SIG-M5 treated with dmso at 0.1 percent for 504 hours (cell line): ENCODE measurements around the gene CEACAM6.
"Not testable (repeated sequence)": the region's sequence is repeated elsewhere in the genome, so short reads cannot be mapped to it uniquely, and the experiment has no call there.

Experiments used
- DNase-seq: peaks from one replicate; lab custom pipeline; 2025; ENCODE audit not compliant: unreplicated experiment; lab: John Stamatoyannopoulos, UW

Gene CEACAM6

GRCh38 chr19:41755328-41755913 is at the start of gene CEACAM6:
Gene CEACAM6 (plus strand): TSS chr19:41755530. CDS start chr19:41755639, 109 bp downstream.
- no peak for DNase-seq

DNA sequence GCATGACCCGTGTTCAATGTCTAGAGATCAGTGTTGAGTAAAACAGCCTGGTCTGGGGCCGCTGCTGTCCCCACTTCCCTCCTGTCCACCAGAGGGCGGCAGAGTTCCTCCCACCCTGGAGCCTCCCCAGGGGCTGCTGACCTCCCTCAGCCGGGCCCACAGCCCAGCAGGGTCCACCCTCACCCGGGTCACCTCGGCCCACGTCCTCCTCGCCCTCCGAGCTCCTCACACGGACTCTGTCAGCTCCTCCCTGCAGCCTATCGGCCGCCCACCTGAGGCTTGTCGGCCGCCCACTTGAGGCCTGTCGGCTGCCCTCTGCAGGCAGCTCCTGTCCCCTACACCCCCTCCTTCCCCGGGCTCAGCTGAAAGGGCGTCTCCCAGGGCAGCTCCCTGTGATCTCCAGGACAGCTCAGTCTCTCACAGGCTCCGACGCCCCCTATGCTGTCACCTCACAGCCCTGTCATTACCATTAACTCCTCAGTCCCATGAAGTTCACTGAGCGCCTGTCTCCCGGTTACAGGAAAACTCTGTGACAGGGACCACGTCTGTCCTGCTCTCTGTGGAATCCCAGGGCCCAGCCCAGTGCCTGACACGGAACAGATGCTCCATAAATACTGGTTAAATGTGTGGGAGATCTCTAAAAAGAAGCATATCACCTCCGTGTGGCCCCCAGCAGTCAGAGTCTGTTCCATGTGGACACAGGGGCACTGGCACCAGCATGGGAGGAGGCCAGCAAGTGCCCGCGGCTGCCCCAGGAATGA is 48.4 kb upstream of the CEACAM6 start:
- peak; percentile 56 for DNase-seq

GRCh38 chr19:41707502-41707812 is 47.9 kb upstream of the CEACAM6 start:
- DNase-seq = no peak

GRCh38 chr19:41707871-41708371 is 47.4 kb upstream of the CEACAM6 start:
- DNase-seq = no peak

GRCh38 chr19:41708481-41708880 is 46.8 kb upstream of the CEACAM6 start, which contains the start of gene CEACAM5:
Gene CEACAM5 (plus strand): TSS chr19:41708626. CDS start chr19:41708732, 106 bp downstream.
- peak; percentile 3 for DNase-seq

GRCh38 chr19:41709516-41709915 is 45.8 kb upstream of the CEACAM6 start:
- DNase-seq = not testable (repeated sequence)

DNA sequence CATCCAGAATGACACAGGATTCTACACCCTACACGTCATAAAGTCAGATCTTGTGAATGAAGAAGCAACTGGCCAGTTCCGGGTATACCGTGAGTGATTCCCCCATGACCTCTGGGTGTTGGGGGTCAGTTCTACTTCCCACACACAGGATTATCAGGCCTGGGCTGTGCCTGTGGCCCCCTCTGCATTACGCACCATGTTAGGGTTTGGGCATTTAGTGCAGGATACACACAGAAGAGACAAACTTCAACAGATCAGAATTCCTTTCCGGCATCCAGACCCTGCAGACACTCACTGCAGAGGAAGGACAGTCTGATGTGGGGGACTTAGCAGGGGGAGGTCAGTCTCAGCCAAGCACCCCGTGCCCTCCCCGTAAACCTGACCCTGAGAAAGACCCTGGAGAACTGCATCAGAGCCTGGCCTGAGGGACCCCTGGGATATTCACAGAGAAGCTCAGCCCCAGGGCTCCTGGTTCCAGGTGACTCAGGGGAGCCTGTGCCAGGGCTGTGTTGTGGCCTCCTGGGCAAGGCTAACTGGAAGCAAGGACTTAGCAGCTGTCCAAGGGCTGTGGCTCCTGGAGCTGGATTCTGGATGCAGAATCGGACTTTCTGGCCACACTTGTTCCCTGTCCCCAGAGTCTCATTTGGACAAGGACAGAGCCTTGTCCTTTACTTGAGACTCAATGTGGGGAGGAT is 45.2 kb upstream of the CEACAM6 start:
- DNase-seq = no peak

- DNase-seq = no peak
Observed at GRCh38 chr19:41711376-41712261, 43.7 kb upstream of the CEACAM6 start.

- DNase-seq = no peak
Observed at GRCh38 chr19:41714598-41714997, 40.7 kb upstream of the CEACAM6 start.

- DNase-seq = no peak
Observed at GRCh38 chr19:41718761-41719160, 36.6 kb upstream of the CEACAM6 start.

DNA sequence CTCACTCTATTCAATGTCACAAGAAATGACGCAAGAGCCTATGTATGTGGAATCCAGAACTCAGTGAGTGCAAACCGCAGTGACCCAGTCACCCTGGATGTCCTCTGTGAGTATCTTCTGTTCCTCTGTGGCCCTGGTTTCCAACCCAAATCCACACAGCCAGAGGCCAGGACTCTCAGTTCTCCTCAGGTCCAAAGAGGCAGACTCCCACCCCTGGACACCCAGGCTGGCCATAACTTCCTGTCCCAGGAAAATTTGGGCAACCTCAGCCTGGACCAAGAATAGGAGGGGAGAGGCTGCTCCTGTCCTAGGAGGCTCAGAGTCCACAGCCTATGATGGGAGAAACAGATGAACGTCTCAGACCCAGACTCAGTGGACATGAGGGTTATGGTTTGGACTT is 35.2 kb upstream of the CEACAM6 start:
- DNase-seq = no peak

DNA sequence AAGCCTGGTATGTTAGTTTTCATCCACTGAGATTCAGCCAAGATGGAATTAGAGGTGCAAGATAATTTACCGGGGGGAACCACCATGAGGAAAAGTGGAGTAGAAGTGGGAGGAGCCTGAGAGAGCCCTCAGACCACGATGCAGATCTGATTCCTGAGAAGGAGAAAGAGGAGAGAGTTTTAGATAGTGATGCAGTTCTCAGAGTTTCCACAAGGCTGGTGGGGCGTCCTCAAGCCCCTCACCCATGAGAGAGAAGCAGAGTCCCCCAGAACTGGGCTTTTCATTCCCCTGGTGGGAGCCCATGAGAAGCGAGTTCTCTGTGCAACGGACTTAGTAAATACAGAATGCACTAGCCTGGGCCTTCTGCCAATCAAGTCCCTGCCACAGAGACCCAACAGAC is 28.8 kb upstream of the CEACAM6 start:
- DNase-seq = no peak

DNA sequence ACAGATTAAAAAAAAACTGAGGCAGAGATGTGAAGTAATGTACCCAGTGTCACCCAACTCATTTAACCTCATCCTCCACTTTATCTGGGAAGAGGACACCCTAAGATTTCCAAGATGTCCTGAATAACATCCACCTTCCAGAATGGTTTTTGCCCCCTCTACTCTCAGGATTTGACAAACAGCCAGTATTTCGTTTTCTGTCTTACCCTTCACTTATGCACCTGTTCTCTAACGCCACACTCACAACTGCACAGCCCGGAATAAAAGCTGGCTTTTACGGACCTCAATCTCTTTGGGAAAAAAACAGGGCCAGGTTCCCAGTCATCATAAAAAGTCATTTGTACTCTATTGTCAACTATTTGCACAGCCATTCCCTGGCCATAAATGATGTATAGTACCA is 21.2 kb upstream of the CEACAM6 start:
- DNase-seq = no peak

DNA sequence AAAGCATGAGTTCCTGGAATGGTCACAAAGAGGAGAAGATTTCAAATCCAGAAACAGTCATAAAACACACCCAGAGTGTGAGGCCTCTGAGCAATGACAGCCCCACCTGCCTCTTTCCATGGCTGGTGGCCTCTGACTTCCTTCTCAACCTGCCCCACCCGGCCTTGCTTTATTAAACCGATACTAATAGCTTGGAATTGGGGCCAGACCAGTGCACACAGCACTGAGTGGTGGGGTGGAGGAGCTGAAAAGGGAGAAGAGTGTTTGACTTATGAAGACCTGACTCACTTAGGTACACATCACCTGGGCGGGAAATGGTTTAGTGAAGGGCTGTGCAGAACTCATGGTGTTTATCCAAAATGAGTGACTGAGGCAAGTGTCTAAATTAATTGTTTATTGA is 20.7 kb upstream of the CEACAM6 start:
- DNase-seq = peak; percentile 11

DNA sequence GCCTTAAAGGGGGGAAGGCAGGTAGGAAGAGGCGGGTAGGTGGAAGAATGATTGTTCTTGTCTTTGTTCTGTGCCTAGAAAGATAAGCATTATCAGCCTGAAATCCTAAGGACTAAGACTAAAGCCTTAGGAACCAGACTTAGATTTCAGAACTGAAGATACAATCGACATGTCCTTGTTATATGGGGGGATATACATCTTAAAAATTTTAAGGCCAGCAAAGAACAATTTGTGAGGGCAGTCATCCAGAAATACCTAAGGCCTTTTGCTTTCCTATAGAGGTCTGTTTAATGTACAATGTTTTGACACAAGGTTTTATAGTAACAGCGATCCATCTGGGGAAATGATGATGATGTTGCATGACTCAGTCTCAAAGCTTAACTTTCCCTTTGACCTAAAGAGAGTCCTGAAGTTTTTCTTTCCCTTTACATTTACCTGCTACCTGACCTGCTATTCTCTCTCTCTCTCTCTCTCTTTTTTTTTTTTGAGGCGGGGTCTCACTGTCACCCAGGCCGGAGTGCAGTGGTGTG is 20.2 kb upstream of the CEACAM6 start:
- peak; percentile 11 for DNase-seq

DNA sequence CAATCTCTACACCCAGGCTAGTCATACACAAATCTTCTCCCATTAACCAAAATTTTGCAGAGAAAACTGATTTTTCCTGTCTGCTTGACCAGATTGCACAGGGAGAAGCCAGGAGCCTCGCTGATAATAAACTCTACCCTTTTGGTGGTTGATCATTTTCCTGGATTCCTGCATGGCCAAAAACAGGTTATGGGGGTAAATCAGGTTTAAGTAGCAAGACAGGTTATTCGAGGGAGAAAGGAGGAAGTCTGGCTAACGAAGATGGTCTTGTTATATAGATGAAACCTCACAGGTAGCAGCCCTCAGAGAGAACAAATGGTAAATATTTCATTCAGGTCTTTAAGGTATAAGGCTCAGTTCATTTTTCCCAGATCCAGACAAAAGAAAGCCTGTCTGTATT is 16.0 kb upstream of the CEACAM6 start:
- DNase-seq = no peak

DNA sequence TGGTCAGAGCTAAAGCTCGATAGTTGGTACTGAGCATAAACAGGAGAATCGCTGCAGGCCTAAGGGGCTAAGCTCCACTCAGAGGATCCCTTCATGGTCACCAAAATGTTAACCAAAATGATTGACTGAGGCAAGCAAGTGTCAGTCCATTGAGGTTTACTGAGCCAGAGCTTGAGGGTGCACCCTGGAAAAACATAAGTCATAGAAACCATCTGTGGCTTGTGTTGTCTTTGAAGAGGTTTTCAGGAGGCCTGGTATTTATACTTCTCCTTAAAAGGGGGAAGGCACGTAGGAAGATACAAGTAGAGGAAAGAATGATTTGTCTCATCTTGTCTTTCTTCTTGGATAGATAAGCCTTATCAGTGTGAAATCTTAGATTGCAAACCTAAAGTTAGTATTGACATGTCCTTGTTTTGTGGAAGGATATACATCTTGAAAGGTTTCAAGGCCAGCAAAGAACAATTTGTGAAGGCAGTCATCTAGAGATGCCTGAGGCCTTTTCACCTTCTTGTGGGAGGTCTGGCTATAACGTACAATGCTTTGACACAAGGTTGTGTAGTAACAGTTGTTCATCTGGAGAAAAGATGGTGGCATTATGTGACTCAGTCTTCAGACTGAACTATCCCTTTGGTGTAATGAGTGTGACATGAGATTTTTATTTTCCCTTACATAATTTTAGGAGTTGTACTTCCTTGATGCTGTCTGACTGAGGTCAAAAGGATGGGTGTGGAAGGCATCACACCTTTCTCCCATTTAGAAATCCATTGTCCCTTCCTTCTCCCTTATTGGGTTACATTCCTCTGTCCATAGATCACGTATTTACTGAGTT is 14.7 kb upstream of the CEACAM6 start:
- DNase-seq = no peak

- DNase-seq = no peak
Observed at GRCh38 chr19:41741244-41741554, 14.1 kb upstream of the CEACAM6 start.

DNA sequence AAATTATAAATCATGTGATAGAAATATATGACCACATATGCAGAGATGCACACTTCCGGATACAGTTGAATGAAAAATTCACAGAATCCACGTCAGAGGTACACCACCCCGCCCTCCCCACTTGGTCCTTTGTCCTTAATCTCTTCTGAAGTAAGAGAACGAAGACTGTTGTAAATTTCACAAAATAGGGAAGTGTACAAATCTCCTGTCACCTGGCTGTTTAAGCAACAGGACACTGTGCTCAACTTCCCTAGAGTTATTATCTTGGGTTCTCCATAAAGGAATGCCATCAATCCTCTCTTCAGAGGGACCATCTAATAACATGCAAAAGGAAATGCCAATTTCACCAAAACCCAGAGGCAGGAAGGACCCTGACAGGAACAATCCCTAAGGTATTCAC is 10.5 kb upstream of the CEACAM6 start:
- no peak for DNase-seq

DNA sequence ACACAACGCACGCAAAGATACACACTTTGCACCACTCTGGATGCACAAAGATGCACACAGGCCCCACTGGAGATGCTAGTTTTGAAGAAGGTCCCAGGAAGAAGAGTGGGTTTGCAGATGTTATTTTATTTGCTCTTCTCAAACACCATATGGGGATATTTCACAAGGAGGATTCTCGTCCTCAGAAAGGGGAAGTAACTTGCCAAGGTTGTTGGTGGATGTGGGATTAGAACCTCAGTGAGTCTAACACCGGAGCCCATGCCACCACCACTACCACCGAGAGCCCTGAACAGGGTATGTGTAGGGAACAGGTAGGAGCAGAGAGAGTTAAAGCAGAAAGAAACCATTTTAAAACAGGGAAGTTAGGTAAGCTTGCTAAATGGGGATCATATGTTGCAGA is 9.6 kb upstream of the CEACAM6 start:
- peak; percentile 54 for DNase-seq
